ENCODE data around the gene SLC4A4. TPM values are rescaled to one million over a fixed set of nuclear protein-coding genes. Genes with fewer than 3 reads are reported as not detected.

The SLC4A4 gene
- total and polyA plus RNA-seq, 7 donors, result 0.24 to 3.3 (median 2.0) TPM

DNA sequence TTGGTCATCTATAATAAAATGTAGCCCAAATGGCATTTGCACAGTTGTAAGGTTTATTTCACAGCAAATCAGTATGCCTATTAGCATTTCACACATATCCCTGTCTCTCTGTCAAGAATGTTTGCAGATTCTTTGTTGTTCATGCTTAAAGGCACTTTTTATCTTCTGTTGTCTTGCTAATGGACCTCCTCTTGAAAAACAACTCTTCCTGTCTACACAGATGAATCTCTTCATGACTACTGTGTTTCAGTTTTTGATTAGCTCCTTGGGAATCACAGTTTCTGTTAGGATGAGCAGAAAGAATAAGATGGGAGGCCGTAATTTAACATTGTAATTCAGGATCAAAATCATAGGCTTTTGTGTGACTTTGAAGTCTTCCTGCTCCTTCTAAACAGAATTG, 35.5 kb upstream of the SLC4A4 start:
- 70 to 87% (median 82%) methylated on average over 1 of the region's 1 CpG for WGBS, 3 donors
- no peak for ATAC-seq

DNA sequence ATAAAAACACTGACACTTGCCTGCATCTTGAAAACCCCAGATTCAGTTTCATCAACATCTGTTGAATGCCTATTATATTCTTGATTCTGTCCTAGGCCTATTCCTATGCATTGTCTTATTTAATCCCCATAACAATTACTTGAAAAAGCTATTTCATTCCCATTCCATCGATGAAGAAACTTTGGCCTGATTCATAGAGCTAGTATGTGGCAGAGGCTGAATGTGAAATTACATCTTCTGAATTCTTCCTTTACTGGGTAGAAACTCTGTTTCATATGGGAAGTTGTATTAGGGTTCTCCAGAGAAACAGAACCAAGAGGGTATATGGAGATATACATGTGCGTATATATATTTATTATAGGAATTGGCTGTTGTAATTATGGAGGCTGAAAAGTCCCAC, 35.0 kb upstream of the SLC4A4 start:
- WGBS, 3 donors, result 63 to 67% (median 67%) methylated on average over 2 of the region's 2 CpGs
- Histone ChIP-seq H3K27me3 (ENCODE audit: insufficient read depth in 3 of 3, low read length in 2 of 3) (no peaks in the 10 kb centered on the region), H3K4me1 (no peaks in the 10 kb centered on the region), H3K4me3 (no peak overlapping the region), H3K9me3 (no peaks in the 10 kb centered on the region), H3K36me3 (ENCODE audit: insufficient read depth in 1 of 2, low read depth in 1 of 2) (no peaks in the 10 kb centered on the region), H3K27ac (no peak overlapping the region)
- no peak for DNase-seq
- ATAC-seq, result no peak
- intact Hi-C loops (cut with DNase I), result no loop called here
- TF ChIP-seq, protein P1, sequence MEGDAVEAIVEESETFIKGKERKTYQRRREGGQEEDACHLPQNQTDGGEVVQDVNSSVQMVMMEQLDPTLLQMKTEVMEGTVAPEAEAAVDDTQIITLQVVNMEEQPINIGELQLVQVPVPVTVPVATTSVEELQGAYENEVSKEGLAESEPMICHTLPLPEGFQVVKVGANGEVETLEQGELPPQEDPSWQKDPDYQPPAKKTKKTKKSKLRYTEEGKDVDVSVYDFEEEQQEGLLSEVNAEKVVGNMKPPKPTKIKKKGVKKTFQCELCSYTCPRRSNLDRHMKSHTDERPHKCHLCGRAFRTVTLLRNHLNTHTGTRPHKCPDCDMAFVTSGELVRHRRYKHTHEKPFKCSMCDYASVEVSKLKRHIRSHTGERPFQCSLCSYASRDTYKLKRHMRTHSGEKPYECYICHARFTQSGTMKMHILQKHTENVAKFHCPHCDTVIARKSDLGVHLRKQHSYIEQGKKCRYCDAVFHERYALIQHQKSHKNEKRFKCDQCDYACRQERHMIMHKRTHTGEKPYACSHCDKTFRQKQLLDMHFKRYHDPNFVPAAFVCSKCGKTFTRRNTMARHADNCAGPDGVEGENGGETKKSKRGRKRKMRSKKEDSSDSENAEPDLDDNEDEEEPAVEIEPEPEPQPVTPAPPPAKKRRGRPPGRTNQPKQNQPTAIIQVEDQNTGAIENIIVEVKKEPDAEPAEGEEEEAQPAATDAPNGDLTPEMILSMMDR (IDR thresholded peaks at IDR 0.05), result no peak

More for the DNA sequence above, 35.5 kb upstream of the SLC4A4 start:
- DNase-seq, result no peak
- Histone ChIP-seq H3K27me3 (ENCODE audit: insufficient read depth in 3 of 3, low read length in 2 of 3) (no peaks in the 10 kb centered on the region), H3K36me3 (ENCODE audit: insufficient read depth in 1 of 2, low read depth in 1 of 2) (no peaks in the 10 kb centered on the region), H3K27ac (no peak overlapping the region), H3K9me3 (no peaks in the 10 kb centered on the region), H3K4me3 (no peak overlapping the region), H3K4me1 (no peaks in the 10 kb centered on the region)
- TF ChIP-seq, protein P1 (IDR thresholded peaks at IDR 0.05), result no peak
- intact Hi-C loops (cut with DNase I), result no loop called here

- WGBS, 3 donors, result 85 to 89% (median 87%) methylated on average over 2 of the region's 2 CpGs
- Histone ChIP-seq H3K27ac (no peak overlapping the region), H3K4me1 (no peaks in the 10 kb centered on the region), H3K4me3 (no peak overlapping the region), H3K36me3 (ENCODE audit: insufficient read depth in 1 of 2, low read depth in 1 of 2) (no peaks in the 10 kb centered on the region), H3K27me3 (ENCODE audit: insufficient read depth in 3 of 3, low read length in 2 of 3) (no peaks in the 10 kb centered on the region), H3K9me3 (no peaks in the 10 kb centered on the region)
- TF ChIP-seq, protein P1 (IDR thresholded peaks at IDR 0.05), result no peak
- no peak for DNase-seq
- ATAC-seq, result no peak
- intact Hi-C loops (cut with DNase I), result no loop called here
These were observed 34.5 kb upstream of the SLC4A4 start for GRCh38 chr4:71304289-71304850.

DNA sequence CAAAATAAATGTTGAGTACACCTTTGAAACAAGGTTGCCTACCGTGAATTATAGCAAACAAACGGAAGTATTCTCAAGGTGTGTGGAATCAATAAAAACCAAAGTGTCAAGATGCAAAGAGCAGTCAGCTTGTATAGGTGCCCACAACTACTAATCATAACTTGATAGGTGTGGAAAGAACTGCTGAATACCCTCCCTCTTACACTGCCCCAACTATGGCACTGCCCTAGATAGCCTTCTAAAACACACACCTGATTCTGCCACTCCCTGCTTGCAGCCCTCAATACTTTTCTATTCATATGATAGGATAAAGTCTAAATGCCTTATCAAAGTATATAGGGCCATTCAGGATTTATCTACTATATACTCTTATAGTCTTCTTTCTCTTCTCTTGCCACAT, 31.1 kb upstream of the SLC4A4 start:
- DNase-seq, result no peak
- no peak overlapping the region for H3K27ac ChIP-seq
- intact Hi-C loops (cut with DNase I), result no loop called here
- no peak overlapping the region for H3K4me3 ChIP-seq
- ATAC-seq, result no peak
- WGBS, 3 donors, result 88 to 94% (median 92%) methylated on average over 2 of the region's 2 CpGs
- no peaks in the 10 kb centered on the region for H3K27me3 ChIP-seq (ENCODE audit: insufficient read depth in 3 of 3, low read length in 2 of 3)
- no peaks in the 10 kb centered on the region for H3K9me3 ChIP-seq
- no peaks in the 10 kb centered on the region for H3K36me3 ChIP-seq (ENCODE audit: insufficient read depth in 1 of 2, low read depth in 1 of 2)
- no peaks in the 10 kb centered on the region for H3K4me1 ChIP-seq
- TF ChIP-seq, protein P1 (IDR thresholded peaks at IDR 0.05), result no peak

GRCh38 chr4:71322425-71322824, 16.4 kb upstream of the SLC4A4 start:
- WGBS, 3 donors, result 65 to 85% (median 81%) methylated on average over 3 of the region's 3 CpGs
- intact Hi-C loops (cut with DNase I), result no loop called here
- Histone ChIP-seq H3K36me3 (ENCODE audit: insufficient read depth in 1 of 2, low read depth in 1 of 2) (no peaks in the 10 kb centered on the region), H3K27me3 (ENCODE audit: insufficient read depth in 3 of 3, low read length in 2 of 3) (no peaks in the 10 kb centered on the region), H3K4me1 (no peaks in the 10 kb centered on the region), H3K4me3 (no peak overlapping the region), H3K9me3 (no peaks in the 10 kb centered on the region), H3K27ac (no peak overlapping the region)
- no peak for ATAC-seq
- DNase-seq, result no peak
- TF ChIP-seq, protein P1 (IDR thresholded peaks at IDR 0.05), result no peak

Measured in psoas muscle (tissue), 8 donors.